GM12878 (cell line): ENCODE results near the gene LTA. TPM values are rescaled to one million over a fixed set of nuclear protein-coding genes. Genes with fewer than 3 reads are reported as not detected.

Experiments used
- CHD2 ChIP-seq: IDR thresholded peaks from 2 replicates; pipeline ENCODE4 v1.6.1; 2011; ENCODE audit warnings: low read depth, low read length, improper control_type of control experiment, borderline replicate concordance
- CTCF ChIP-seq, 3 experiments: IDR thresholded peaks in 2 of 3; conservative IDR thresholded peaks in 1 of 3; 2 replicates each; pipeline ENCODE4 v1.5.1; 2011; ENCODE audit warnings: low read depth in 3 of 3, low read length in 3 of 3, mild to moderate bottlenecking in 3 of 3, control low read depth in 2 of 3, moderate library complexity in 2 of 3, inconsistent platforms in 1 of 3, mixed read lengths in 1 of 3; ENCODE audit not compliant: control insufficient read depth in 2 of 3, insufficient read depth in 1 of 3; ENCODE audit errors: extremely low read depth in 1 of 3
- EP300 ChIP-seq, 2 experiments: fragments of 150-350 bp in 1 of 2; IDR thresholded peaks; 2 replicates each; pipeline ENCODE4 v1.6.1; 2011 to 2012; ENCODE audit warnings: low read depth in 2 of 2, low read length in 2 of 2, borderline replicate concordance in 1 of 2, improper control_type of control experiment in 1 of 2, inconsistent platforms in 1 of 2; ENCODE audit not compliant: control insufficient read depth in 1 of 2
- LARP7 ChIP-seq: fragments of 450-650 bp; IDR thresholded peaks from 2 replicates; pipeline ENCODE4 v1.6.1; 2017; ENCODE audit warnings: mild to moderate bottlenecking
- MEF2B ChIP-seq: fragments of 450-650 bp; IDR thresholded peaks from 2 replicates; pipeline ENCODE4 v1.6.1; 2018; ENCODE audit warnings: mild to moderate bottlenecking, moderate library complexity; ENCODE audit not compliant: partially characterized antibody, poor library complexity, severe bottlenecking
- NFXL1 ChIP-seq: fragments of 450-650 bp; IDR thresholded peaks from 2 replicates; pipeline ENCODE4 v1.6.1; 2017; ENCODE audit warnings: antibody characterized with exemption, mild to moderate bottlenecking, borderline replicate concordance
- SMARCA5 ChIP-seq: fragments of 450-650 bp; IDR thresholded peaks from 2 replicates; pipeline ENCODE4 v1.6.1; 2017; ENCODE audit warnings: mild to moderate bottlenecking
- ZZZ3 ChIP-seq: IDR thresholded peaks from 2 replicates; pipeline ENCODE4 v1.6.1; 2011; ENCODE audit warnings: low read depth; ENCODE audit not compliant: control insufficient read depth, insufficient read length
- polyA plus RNA-seq, 11 experiments: library from polyadenylated mRNA; depleted of rRNA in 4 of 11; unstranded in 6 of 11; stranded (reverse) in 5 of 11; fragments of >200 nt; fragmentation: Nextera tagmentation in 4 of 11; fragmentation: Illumina TruSeq in 1 of 11; extraction: Ambion mirVana in 4 of 11; extraction: Trizol in 1 of 11; gene quantifications; 1 replicate in 1 of 11; 2 replicates in 10 of 11; pipeline versions ENCODE4 v1.2.1 to v1.2.3, GENCODE V29; 2011 to 2016; ENCODE audit warnings: inconsistent platforms in 2 of 11, missing spikeins in 2 of 11, low read depth in 1 of 11
- total RNA-seq, 4 experiments: library from RNA; depleted of rRNA in 3 of 4; stranded (reverse); fragments of >200 nt in 3 of 4; fragmentation: Illumina TruSeq in 1 of 4; extraction: Trizol in 1 of 4; gene quantifications; 2 replicates each; pipeline versions ENCODE4 v1.2.1 to v1.2.3, GENCODE V29; 2013 to 2021

The LTA gene
- total and polyA plus RNA-seq, 10 of the 15 experiments (the other 5 are each of a cell fraction or from before 2014, with no cell fraction given), result 27.5 to 100 (median 75.1) TPM

- TF ChIP-seq CHD2, result peak; percentile 94
- no peak for TF ChIP-seq NFXL1
- no peak for TF ChIP-seq CTCF (IDR thresholded peaks at IDR 0.05 in 2 of 3, conservative IDR thresholded peaks at IDR 0.05 in 1 of 3; ENCODE audit: control insufficient read depth in 2 of 3, extremely low read depth in 1 of 3, insufficient read depth in 1 of 3, low read depth in 3 of 3, low read length in 3 of 3)
- TF ChIP-seq MEF2B, result peak; percentile 84
- TF ChIP-seq ZZZ3, result no peak
- no peak; the same call in 1 of the 2 replicates for TF ChIP-seq SMARCA5
- TF ChIP-seq LARP7, result no peak
- peak; percentile 79 to 92 for TF ChIP-seq EP300 (IDR thresholded peaks at IDR 0.05; ENCODE audit: borderline replicate concordance in 1 of 2, control insufficient read depth in 1 of 2, low read depth in 2 of 2, low read length in 2 of 2)
These were observed 13.2 kb upstream of the LTA start (continued) for GRCh38 chr6:31558631-31559500.
